ENCODE measurements around the gene CLEC2D. TPM values are rescaled to one million over a fixed set of nuclear protein-coding genes. Genes with fewer than 3 reads are reported as not detected.
"Not testable (repeated sequence)": the region's sequence is repeated elsewhere in the genome, so short reads cannot be mapped to it uniquely, and the experiment has no call there.

Gene CLEC2D
- total and polyA plus RNA-seq, 4 experiments from 2014 or later = 241 to 297 (median 291) TPM

- peaks cover 0 to 53% (median 37%) of the 10 kb centered on the region in 8 donors for H3K9me3 Mint-ChIP-seq
- POLR2A ChIA-PET (ENCODE audit: partially characterized antibody) = interaction anchor here (1.3 to 7.7 kb wide), 10 partner anchors 8 to 67 kb away, joined by 4 to 182 read pairs (median 26); partner anchors contain the start of gene CLEC2D
- no peak overlapping the region for H3K27ac ChIP-seq (ENCODE audit: low read depth, low read length)
Measured at GRCh38 chr12:9700606-9700956, 31.1 kb downstream of the CLEC2D start.

GRCh38 chr12:9701380-9702154 lies 32.1 kb downstream of the CLEC2D start:
- H3K4me3 ChIP-seq (ENCODE audit: low read length in 2 of 2) = peak overlapping the region; percentile 4 to 12
- peak overlapping the region; percentile 58 for H3K27ac ChIP-seq (ENCODE audit: low read depth, low read length)

More at GRCh38 chr12:9700606-9700956, 31.1 kb downstream of the CLEC2D start:
- no peaks in the 10 kb centered on the region for H3K27me3 ChIP-seq (ENCODE audit: insufficient read depth, low read length)
- intact Hi-C loops (cut with micrococcal nuclease) = loop anchor here (2.0 kb wide), 1 partner anchor 14 kb away; no protein-coding TSS in a partner anchor
- H3K27ac Mint-ChIP-seq = peak overlapping the region; percentile 23 to 97 (median 87)
- H3K36me3 ChIP-seq (ENCODE audit: insufficient read depth, low read length) = no peaks in the 10 kb centered on the region
- peaks cover 56 to 74% (median 61%) of the 10 kb centered on the region in 4 donors for H3K4me1 Mint-ChIP-seq
- H3K9me3 ChIP-seq (ENCODE audit: control insufficient read depth in 1 of 2, low read length in 2 of 2) = peaks cover 0 to 3% of the 10 kb centered on the region in 2 donors
- peak overlapping the region in 6 of 8 donors; percentile 4 to 80 (median 75) for H3K4me3 Mint-ChIP-seq
- H3K4me1 ChIP-seq (ENCODE audit: insufficient read depth, low read length) = peaks cover 61% of the 10 kb centered on the region
- H3K27me3 Mint-ChIP-seq = no peaks in the 10 kb centered on the region
- peaks cover 32 to 45% of the 10 kb centered on the region in 2 donors for H3K36me3 Mint-ChIP-seq
- H3K4me3 ChIP-seq (ENCODE audit: low read length in 2 of 2) = no peak overlapping the region
- DNase-seq = no peak
- CTCF ChIA-PET (ENCODE audit: partially characterized antibody) = interaction anchor here (1.1 to 3.9 kb wide), 7 partner anchors 7 to 66 kb away, joined by 3 to 31 read pairs (median 6); no protein-coding TSS in a partner anchor

GRCh38 chr12:9702255-9702654 lies 32.7 kb downstream of the CLEC2D start:
- ChIA-PET POLR2A (ENCODE audit: partially characterized antibody) (interaction anchor here (0.6 to 7.7 kb wide), 17 partner anchors 9 to 1772 kb away, joined by 3 to 182 read pairs (median 4); partner anchors contain the start of gene CLEC2D), CTCF (ENCODE audit: partially characterized antibody) (interaction anchor here (0.7 to 1.8 kb wide), 7 partner anchors 8 to 96 kb away, joined by 3 to 7 read pairs (median 3); no protein-coding TSS in a partner anchor)
- Mint-ChIP-seq H3K4me3 (peak overlapping the region; percentile 35 to 81 (median 75)), H3K36me3 (peaks cover 25 to 35% of the 10 kb centered on the region in 2 donors), H3K4me1 (peaks cover 67 to 84% (median 73%) of the 10 kb centered on the region in 4 donors), H3K27me3 (no peaks in the 10 kb centered on the region), H3K27ac (peak overlapping the region; percentile 85 to 97 (median 93)), H3K9me3 (peaks cover 2 to 44% (median 30%) of the 10 kb centered on the region in 8 donors)
- Histone ChIP-seq H3K9me3 (ENCODE audit: control insufficient read depth in 1 of 2, low read length in 2 of 2) (peaks cover 0 to 3% of the 10 kb centered on the region in 2 donors), H3K36me3 (ENCODE audit: insufficient read depth, low read length) (no peaks in the 10 kb centered on the region), H3K4me3 (ENCODE audit: low read length in 2 of 2) (peak overlapping the region; percentile 4 to 12), H3K27ac (ENCODE audit: low read depth, low read length) (peak overlapping the region; percentile 58), H3K4me1 (ENCODE audit: insufficient read depth, low read length) (peaks cover 77% of the 10 kb centered on the region), H3K27me3 (ENCODE audit: insufficient read depth, low read length) (no peaks in the 10 kb centered on the region)
- intact Hi-C loops (cut with micrococcal nuclease) = loop anchor here (1.0 kb wide), 1 partner anchor 52 kb away; no protein-coding TSS in a partner anchor
- DNase-seq = peak; percentile 54 to 74 (median 66)

More at GRCh38 chr12:9701380-9702154, 32.1 kb downstream of the CLEC2D start:
- Histone ChIP-seq H3K27me3 (ENCODE audit: insufficient read depth, low read length) (no peaks in the 10 kb centered on the region), H3K9me3 (ENCODE audit: control insufficient read depth in 1 of 2, low read length in 2 of 2) (peaks cover 0 to 3% of the 10 kb centered on the region in 2 donors), H3K4me1 (ENCODE audit: insufficient read depth, low read length) (peaks cover 71% of the 10 kb centered on the region), H3K36me3 (ENCODE audit: insufficient read depth, low read length) (no peaks in the 10 kb centered on the region)
- H3K27ac Mint-ChIP-seq = peak overlapping the region; percentile 85 to 97 (median 93)
- H3K4me1 Mint-ChIP-seq = peaks cover 63 to 80% (median 68%) of the 10 kb centered on the region in 4 donors
- ChIA-PET CTCF (ENCODE audit: partially characterized antibody) (interaction anchor here (0.7 to 1.8 kb wide), 7 partner anchors 8 to 96 kb away, joined by 3 to 7 read pairs (median 3); no protein-coding TSS in a partner anchor), POLR2A (ENCODE audit: partially characterized antibody) (interaction anchor here (0.6 to 7.7 kb wide), 18 partner anchors 8 to 1771 kb away, joined by 3 to 182 read pairs (median 4); partner anchors contain the start of gene CLEC2D)
- peak in 4 of 5 donors; percentile 11 to 70 (median 24) for DNase-seq
- peaks cover 2 to 50% (median 36%) of the 10 kb centered on the region in 8 donors for H3K9me3 Mint-ChIP-seq
- peaks cover 28 to 40% of the 10 kb centered on the region in 2 donors for H3K36me3 Mint-ChIP-seq
- peak overlapping the region; percentile 35 to 81 (median 75) for H3K4me3 Mint-ChIP-seq
- no peaks in the 10 kb centered on the region for H3K27me3 Mint-ChIP-seq
- intact Hi-C loops (cut with micrococcal nuclease) = loop anchor here (1.0 to 2.0 kb wide), 2 partner anchors 15 to 51 kb away; no protein-coding TSS in a partner anchor

- DNase-seq; H3K27ac ChIP-seq (ENCODE audit: low read depth, low read length); H3K27me3 ChIP-seq (ENCODE audit: insufficient read depth, low read length); H3K4me3 ChIP-seq (ENCODE audit: low read length in 2 of 2); intact Hi-C loops (cut with micrococcal nuclease); H3K36me3 ChIP-seq (ENCODE audit: insufficient read depth, low read length); H3K27me3 Mint-ChIP-seq; H3K9me3 ChIP-seq (ENCODE audit: control insufficient read depth in 1 of 2, low read length in 2 of 2): not testable (repeated sequence)
- H3K36me3 Mint-ChIP-seq = peaks cover 10 to 18% of the 10 kb centered on the region in 2 donors
- peaks cover 2 to 25% (median 13%) of the 10 kb centered on the region in 8 donors for H3K9me3 Mint-ChIP-seq
- CTCF ChIA-PET (ENCODE audit: partially characterized antibody) = interaction anchor here (1.1 to 9.7 kb wide), 2 partner anchors 69 to 236 kb away, joined by 3 to 234 read pairs; no protein-coding TSS in a partner anchor
- POLR2A ChIA-PET (ENCODE audit: partially characterized antibody) = interaction anchor here (1.3 to 3.8 kb wide), 3 partner anchors 37 to 54 kb away, joined by 3 to 26 read pairs (median 4); no protein-coding TSS in a partner anchor
- H3K4me3 Mint-ChIP-seq = peak overlapping the region in 1 of 8 donors; percentile 34
- peaks cover 74 to 83% (median 79%) of the 10 kb centered on the region in 4 donors for H3K4me1 Mint-ChIP-seq
- H3K4me1 ChIP-seq (ENCODE audit: insufficient read depth, low read length) = peaks cover 80% of the 10 kb centered on the region
- peak overlapping the region in 5 of 7 donors; percentile 10 to 85 (median 49) for H3K27ac Mint-ChIP-seq
Measured at GRCh38 chr12:9704561-9704960, 35.0 kb downstream of the CLEC2D start.

GRCh38 chr12:9706086-9706685 lies 36.7 kb downstream of the CLEC2D start:
- H3K27me3 ChIP-seq (ENCODE audit: insufficient read depth, low read length) = no peaks in the 10 kb centered on the region
- Mint-ChIP-seq H3K9me3 (peaks cover 2 to 12% (median 5%) of the 10 kb centered on the region in 8 donors), H3K4me1 (peaks cover 63 to 74% (median 66%) of the 10 kb centered on the region in 4 donors), H3K27me3 (no peaks in the 10 kb centered on the region), H3K4me3 (peak overlapping the region in 7 of 8 donors; percentile 15 to 78 (median 51)), H3K27ac (peak overlapping the region; percentile 76 to 96 (median 87)), H3K36me3 (peaks cover 10 to 11% of the 10 kb centered on the region in 2 donors)
- no peaks in the 10 kb centered on the region for H3K36me3 ChIP-seq (ENCODE audit: insufficient read depth, low read length)
- POLR2A ChIA-PET (ENCODE audit: partially characterized antibody) = interaction anchor here (1.1 to 4.9 kb wide), 12 partner anchors 8 to 70 kb away, joined by 3 to 100 read pairs (median 18); partner anchors contain the start of gene CLEC2D
- no peaks in the 10 kb centered on the region for H3K9me3 ChIP-seq (ENCODE audit: control insufficient read depth in 1 of 2, low read length in 2 of 2)
- H3K4me3 ChIP-seq (ENCODE audit: low read length in 2 of 2) = no peak overlapping the region
- H3K4me1 ChIP-seq (ENCODE audit: insufficient read depth, low read length) = peaks cover 63% of the 10 kb centered on the region
- intact Hi-C loops (cut with micrococcal nuclease) = no loop called here
- no peak overlapping the region for H3K27ac ChIP-seq (ENCODE audit: low read depth, low read length)
- DNase-seq = no peak
- CTCF ChIA-PET (ENCODE audit: partially characterized antibody) = interaction anchor here (0.8 to 9.7 kb wide), 9 partner anchors 7 to 375 kb away, joined by 4 to 234 read pairs (median 15); partner anchors contain the start of gene CLEC2D

GRCh38 chr12:9707356-9707755 lies 37.8 kb downstream of the CLEC2D start:
- Mint-ChIP-seq H3K36me3 (peaks cover 9 to 11% of the 10 kb centered on the region in 2 donors), H3K9me3 (peaks cover 2 to 11% (median 5%) of the 10 kb centered on the region in 8 donors), H3K4me1 (peaks cover 53 to 66% (median 57%) of the 10 kb centered on the region in 4 donors), H3K4me3 (peak overlapping the region in 7 of 8 donors; percentile 60 to 82 (median 78)), H3K27me3 (no peaks in the 10 kb centered on the region), H3K27ac (peak overlapping the region; percentile 87 to 97 (median 96))
- no peaks in the 10 kb centered on the region for H3K27me3 ChIP-seq (ENCODE audit: insufficient read depth, low read length)
- no peaks in the 10 kb centered on the region for H3K9me3 ChIP-seq (ENCODE audit: control insufficient read depth in 1 of 2, low read length in 2 of 2)
- no peak overlapping the region for H3K4me3 ChIP-seq (ENCODE audit: low read length in 2 of 2)
- POLR2A ChIA-PET (ENCODE audit: partially characterized antibody) = interaction anchor here (0.8 to 4.9 kb wide), 17 partner anchors 9 to 758 kb away, joined by 3 to 100 read pairs (median 14); partner anchors contain the start of genes CLEC2D and M6PR
- DNase-seq = no peak
- intact Hi-C loops (cut with micrococcal nuclease) = loop anchor here (1.0 kb wide), 1 partner anchor 20 kb away; no protein-coding TSS in a partner anchor
- H3K36me3 ChIP-seq (ENCODE audit: insufficient read depth, low read length) = no peaks in the 10 kb centered on the region
- H3K4me1 ChIP-seq (ENCODE audit: insufficient read depth, low read length) = peaks cover 52% of the 10 kb centered on the region
- CTCF ChIA-PET (ENCODE audit: partially characterized antibody) = interaction anchor here (1.2 to 9.7 kb wide), 17 partner anchors 9 to 376 kb away, joined by 3 to 234 read pairs (median 15); partner anchors contain the start of gene CD69
- peak overlapping the region; percentile 66 for H3K27ac ChIP-seq (ENCODE audit: low read depth, low read length)
